ENCODE measurements around the gene CRAMP1. TPM values are rescaled to one million over a fixed set of nuclear protein-coding genes. Genes with fewer than 3 reads are reported as not detected.

CRAMP1 gene
- total RNA-seq, 6 donors from 2014 or later: 16.3 to 57.6 (median 20.6) TPM

DNA sequence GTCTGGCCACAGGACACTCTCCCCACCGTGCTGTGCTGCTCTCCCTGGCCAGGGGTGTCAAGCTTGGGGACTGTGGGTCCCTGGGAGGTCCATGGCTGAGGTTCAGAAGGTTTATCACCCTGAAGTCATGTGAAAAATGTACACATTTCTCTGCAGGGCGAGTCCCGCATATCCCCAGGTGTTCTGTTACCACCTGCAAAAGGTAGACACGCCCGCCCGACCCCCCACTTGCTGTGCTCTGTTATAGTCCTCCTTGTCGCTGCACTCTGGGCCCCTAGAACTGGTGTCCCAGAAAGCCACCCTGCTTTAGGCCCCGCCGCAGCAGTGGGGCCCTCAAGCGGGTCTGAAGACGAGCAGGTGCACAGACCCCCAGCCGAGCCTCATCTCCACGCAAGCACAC lies 77.7 kb downstream of the CRAMP1 start:
- Histone ChIP-seq H3K27ac (peak overlapping the region; percentile 32 to 68 (median 61)), H3K36me3 (peaks cover 9 to 82% (median 44%) of the 10 kb centered on the region in 4 donors), H3K27me3 (no peaks in the 10 kb centered on the region), H3K4me1 (peaks cover 0 to 7% (median 2%) of the 10 kb centered on the region in 4 donors), H3K9me3 (no peaks in the 10 kb centered on the region), H3K4me3 (no peak overlapping the region)
- TF ChIP-seq, protein P1, sequence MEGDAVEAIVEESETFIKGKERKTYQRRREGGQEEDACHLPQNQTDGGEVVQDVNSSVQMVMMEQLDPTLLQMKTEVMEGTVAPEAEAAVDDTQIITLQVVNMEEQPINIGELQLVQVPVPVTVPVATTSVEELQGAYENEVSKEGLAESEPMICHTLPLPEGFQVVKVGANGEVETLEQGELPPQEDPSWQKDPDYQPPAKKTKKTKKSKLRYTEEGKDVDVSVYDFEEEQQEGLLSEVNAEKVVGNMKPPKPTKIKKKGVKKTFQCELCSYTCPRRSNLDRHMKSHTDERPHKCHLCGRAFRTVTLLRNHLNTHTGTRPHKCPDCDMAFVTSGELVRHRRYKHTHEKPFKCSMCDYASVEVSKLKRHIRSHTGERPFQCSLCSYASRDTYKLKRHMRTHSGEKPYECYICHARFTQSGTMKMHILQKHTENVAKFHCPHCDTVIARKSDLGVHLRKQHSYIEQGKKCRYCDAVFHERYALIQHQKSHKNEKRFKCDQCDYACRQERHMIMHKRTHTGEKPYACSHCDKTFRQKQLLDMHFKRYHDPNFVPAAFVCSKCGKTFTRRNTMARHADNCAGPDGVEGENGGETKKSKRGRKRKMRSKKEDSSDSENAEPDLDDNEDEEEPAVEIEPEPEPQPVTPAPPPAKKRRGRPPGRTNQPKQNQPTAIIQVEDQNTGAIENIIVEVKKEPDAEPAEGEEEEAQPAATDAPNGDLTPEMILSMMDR (IDR thresholded peaks at IDR 0.05): no peak
- no peak for TF ChIP-seq POLR2AphosphoS5 (IDR thresholded peaks at IDR 0.05)
- no peak for TF ChIP-seq POLR2A (IDR thresholded peaks at IDR 0.05)
- TF ChIP-seq EP300 (IDR thresholded peaks at IDR 0.05): no peak
- DNase-seq (no peak), ATAC-seq (ENCODE audit: low FRiP score in 2 of 2) (no peak)
- 82 to 88% methylated on average over 7 to 13 of the region's 13 CpGs for WGBS, 2 donors

DNA sequence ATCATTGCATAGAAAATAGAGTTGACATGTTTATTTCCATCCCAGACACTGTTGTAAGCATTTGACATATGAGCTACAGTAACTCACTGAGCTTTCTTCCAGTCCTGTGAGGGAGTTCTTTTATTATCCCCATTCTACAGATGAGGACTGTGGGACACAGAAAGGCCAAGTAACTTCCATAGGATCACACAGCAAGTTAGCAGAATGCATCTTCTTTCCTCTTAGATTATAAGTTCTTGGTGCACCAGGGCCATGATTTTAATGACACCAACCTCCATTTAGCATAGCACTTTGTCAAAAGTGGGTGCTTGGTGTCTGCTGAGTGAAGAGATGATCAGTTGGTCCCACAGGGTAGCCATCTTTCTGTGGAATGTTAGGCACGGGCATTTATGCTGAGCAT lies 78.7 kb downstream of the CRAMP1 start:
- TF ChIP-seq EP300 (IDR thresholded peaks at IDR 0.05): no peak
- TF ChIP-seq POLR2A (IDR thresholded peaks at IDR 0.05): no peak
- TF ChIP-seq POLR2AphosphoS5 (IDR thresholded peaks at IDR 0.05): no peak
- TF ChIP-seq, protein P1 (IDR thresholded peaks at IDR 0.05): no peak
- Histone ChIP-seq H3K4me3 (no peak overlapping the region), H3K27ac (no peak overlapping the region), H3K9me3 (no peaks in the 10 kb centered on the region), H3K4me1 (peaks cover 0 to 7% (median 2%) of the 10 kb centered on the region in 4 donors), H3K27me3 (no peaks in the 10 kb centered on the region), H3K36me3 (peaks cover 5 to 75% (median 41%) of the 10 kb centered on the region in 4 donors)
- DNase-seq: no peak
- WGBS, 2 donors: 91 to 100% methylated on average over 1 of the region's 1 CpG
- ATAC-seq (ENCODE audit: low FRiP score in 2 of 2): no peak

DNA sequence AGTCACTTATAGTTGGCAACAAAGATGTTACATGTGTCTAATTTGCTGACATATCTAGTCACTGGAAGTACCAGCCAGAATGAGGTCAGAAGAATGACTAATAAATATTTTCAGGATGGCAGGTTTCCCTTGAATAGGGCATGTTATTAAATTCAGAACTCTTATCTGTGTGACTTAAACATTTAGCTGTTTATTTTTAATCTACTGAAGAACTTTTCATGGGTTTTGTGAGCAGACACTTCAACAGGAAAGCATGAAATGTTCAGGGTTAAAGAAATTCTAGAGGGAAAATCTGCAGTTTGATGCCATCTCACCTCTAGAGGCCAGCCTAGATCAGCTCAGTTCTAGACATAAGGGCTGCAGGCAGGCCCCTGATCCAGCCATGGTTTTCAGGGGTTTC lies 79.1 kb downstream of the CRAMP1 start:
- H3K9me3 ChIP-seq: no peaks in the 10 kb centered on the region
- no peaks in the 10 kb centered on the region for H3K27me3 ChIP-seq
- H3K4me1 ChIP-seq: peaks cover 0 to 7% (median 2%) of the 10 kb centered on the region in 4 donors
- no peak overlapping the region for H3K4me3 ChIP-seq
- no peak for DNase-seq
- H3K27ac ChIP-seq: no peak overlapping the region
- H3K36me3 ChIP-seq: peaks cover 5 to 70% (median 39%) of the 10 kb centered on the region in 4 donors
- no peak for TF ChIP-seq POLR2A (IDR thresholded peaks at IDR 0.05)
- TF ChIP-seq, protein P1 (IDR thresholded peaks at IDR 0.05): no peak
- TF ChIP-seq POLR2AphosphoS5 (IDR thresholded peaks at IDR 0.05): no peak
- ATAC-seq (ENCODE audit: low FRiP score in 2 of 2): no peak

DNA sequence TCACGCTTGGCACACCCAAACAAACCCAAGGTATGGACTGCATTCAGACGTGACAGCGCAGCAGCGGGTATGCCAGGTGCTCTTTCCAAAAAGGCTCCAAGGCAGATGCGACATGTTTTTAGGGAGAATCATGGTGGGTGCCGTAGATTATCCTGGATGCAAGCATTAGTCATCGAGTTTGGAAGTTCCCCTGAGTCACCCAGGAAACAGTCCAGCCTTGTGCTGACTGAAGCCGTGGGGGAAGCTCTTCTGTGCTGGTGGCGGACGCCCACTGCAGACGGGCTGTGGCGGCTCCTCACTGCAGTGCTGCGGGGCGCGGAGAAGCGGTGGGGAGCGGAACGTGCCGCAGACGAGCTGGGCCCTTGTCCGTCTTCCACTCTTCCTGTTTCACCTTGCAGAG lies 79.8 kb downstream of the CRAMP1 start:
- no peak for DNase-seq
- Histone ChIP-seq H3K4me3 (no peak overlapping the region), H3K4me1 (peaks cover 0 to 7% (median 2%) of the 10 kb centered on the region in 4 donors), H3K9me3 (no peaks in the 10 kb centered on the region), H3K27ac (no peak overlapping the region), H3K36me3 (peaks cover 5 to 64% (median 39%) of the 10 kb centered on the region in 4 donors), H3K27me3 (no peaks in the 10 kb centered on the region)
- TF ChIP-seq, protein P1 (IDR thresholded peaks at IDR 0.05): no peak
- no peak for ATAC-seq (ENCODE audit: low FRiP score in 2 of 2)
- WGBS, 2 donors: 92 to 93% methylated on average over 21 of the region's 21 CpGs

DNA sequence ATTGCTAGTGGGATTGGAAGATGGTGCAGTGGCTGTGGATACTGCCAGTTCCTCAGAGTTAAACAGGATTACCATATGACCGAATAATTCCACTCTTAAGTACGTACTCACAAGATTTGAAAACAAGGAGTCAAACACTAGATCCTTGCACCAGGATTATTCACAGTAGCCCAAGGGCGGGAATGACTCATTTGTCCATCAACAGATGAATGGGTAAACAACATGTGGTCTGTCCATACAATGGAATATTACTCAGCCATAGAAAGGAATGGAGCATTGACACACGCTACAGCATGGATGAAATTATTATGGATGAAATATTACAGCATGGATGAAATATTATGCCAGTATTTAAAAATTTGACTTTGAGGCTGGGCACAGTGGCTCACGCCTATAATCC lies 84.7 kb downstream of the CRAMP1 start:
- H3K4me1 ChIP-seq: no peaks in the 10 kb centered on the region
- DNase-seq (no peak), ATAC-seq (ENCODE audit: low FRiP score in 2 of 2) (no peak)
- H3K9me3 ChIP-seq: no peaks in the 10 kb centered on the region
- TF ChIP-seq POLR2AphosphoS5 (IDR thresholded peaks at IDR 0.05): no peak
- TF ChIP-seq EP300 (IDR thresholded peaks at IDR 0.05): no peak
- TF ChIP-seq POLR2A (IDR thresholded peaks at IDR 0.05): no peak
- TF ChIP-seq, protein P1 (IDR thresholded peaks at IDR 0.05): no peak
- H3K4me3 ChIP-seq: no peak overlapping the region
- no peaks in the 10 kb centered on the region for H3K27me3 ChIP-seq
- peaks cover 5 to 70% (median 43%) of the 10 kb centered on the region in 4 donors for H3K36me3 ChIP-seq
- no peak overlapping the region for H3K27ac ChIP-seq
- 91 to 95% methylated on average over 5 of the region's 5 CpGs for WGBS, 2 donors
